ENCODE results near the gene RTP4. TPM values are rescaled to one million over a fixed set of nuclear protein-coding genes. Genes with fewer than 3 reads are reported as not detected.
"Not testable (repeated sequence)": the region's sequence is repeated elsewhere in the genome, so short reads cannot be mapped to it uniquely, and the experiment has no call there.

Gene RTP4
- polyA plus RNA-seq, 10 donors: 0.11 to 0.60 (median 0.27) TPM

DNA sequence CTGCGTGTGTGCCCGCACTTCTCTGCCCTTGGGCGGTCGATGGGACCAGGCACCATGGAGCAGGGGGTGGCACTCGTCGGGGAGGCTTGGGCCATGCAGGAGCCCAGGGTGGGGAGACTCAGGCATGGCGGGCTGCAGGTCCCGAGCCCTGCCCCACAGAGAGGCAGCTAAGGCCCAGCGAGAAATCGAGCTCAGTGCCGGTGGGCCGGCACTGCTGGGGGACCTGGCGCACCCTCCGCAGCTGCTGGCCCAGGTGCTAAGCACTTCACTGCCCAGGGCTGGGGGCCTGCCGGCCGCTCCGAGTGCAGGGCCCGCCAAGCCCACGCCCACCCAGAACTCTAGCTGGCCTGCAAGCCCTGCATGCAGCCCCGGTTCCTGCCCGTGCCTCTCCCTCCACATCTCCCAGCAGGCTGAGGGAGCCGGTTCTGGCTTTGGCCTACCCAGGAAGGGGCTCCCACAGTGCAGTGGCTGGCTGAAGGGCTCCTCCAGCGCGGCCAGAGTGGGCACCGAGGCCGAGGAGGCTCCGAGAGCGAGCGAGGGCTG is 553 bp upstream of the RTP4 start:
- DNase-seq: no peak

DNA sequence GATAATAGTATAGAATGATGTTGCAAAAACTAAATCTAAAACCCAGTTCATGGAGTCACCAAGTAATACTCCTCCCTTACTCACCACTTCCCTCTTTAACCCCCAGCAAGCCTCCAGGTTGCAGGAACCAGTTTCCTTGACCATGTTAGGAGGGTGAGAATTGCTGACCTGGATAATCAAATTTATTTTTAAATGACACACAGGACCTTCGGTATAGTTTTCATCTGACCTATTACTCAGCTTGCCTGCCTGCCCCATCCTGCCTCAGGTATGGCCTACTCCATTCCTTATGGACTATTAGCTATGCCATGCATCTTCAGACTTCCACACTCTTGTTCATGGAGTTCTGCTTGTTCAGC is 883 bp downstream of the RTP4 start:
- DNase-seq: no peak

DNA sequence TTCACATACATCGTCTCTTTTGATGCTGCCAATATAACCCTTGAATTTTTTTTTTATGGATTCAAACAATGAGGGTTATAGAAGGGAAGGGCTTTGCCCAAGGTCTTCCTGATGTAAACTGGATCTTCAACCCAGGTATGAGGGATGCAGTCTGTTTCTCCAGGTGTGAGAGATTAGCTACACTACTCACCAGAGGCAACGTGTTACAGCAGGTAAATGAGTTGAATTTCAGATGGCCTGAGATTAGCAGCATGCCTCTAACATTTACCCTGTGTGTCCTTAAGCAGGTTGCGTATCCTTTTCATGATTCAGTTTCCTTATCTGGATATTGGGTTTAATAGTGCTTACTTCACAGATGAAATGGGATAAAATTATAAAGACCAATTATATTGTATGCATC is 1.9 kb downstream of the RTP4 start:
- no peak for DNase-seq

DNA sequence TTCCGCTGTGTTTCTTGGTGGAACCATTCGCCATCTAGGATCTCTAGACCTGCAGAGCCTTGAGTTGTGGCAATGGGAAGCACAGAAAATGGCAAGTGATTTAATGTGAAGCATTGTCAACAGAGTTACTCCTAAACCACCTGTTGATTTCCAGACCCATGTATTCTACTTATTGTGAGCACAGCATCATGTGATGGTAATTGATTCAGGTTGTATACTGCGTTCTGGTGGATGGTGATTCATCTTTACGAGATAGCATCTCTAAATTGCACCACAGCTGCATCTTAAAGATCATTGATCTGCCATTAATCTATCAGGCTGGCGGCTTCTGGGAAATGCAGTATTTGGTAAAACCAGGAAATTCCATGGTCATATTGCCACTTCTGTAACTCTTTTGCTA is 7.4 kb downstream of the RTP4 start:
- DNase-seq: no peak

DNA sequence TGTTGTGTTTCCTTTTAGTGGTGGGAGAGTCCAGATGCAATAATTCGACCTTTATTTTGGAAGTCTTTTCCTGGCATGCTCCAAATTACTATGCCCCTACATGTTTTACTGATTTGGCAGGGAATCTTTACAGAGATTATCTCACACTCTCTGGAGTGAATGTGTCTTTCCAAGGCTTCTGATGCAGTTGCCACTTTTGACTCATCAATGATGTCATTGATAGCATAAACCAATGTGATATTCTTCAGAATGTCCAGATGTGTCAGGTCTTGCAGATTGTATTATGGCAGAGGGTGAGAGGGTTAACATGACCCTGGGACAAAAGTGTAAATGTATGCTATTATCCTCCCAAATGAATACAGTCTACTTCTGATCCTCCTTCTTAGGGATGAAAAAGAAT is 9.7 kb downstream of the RTP4 start:
- DNase-seq: no peak

DNA sequence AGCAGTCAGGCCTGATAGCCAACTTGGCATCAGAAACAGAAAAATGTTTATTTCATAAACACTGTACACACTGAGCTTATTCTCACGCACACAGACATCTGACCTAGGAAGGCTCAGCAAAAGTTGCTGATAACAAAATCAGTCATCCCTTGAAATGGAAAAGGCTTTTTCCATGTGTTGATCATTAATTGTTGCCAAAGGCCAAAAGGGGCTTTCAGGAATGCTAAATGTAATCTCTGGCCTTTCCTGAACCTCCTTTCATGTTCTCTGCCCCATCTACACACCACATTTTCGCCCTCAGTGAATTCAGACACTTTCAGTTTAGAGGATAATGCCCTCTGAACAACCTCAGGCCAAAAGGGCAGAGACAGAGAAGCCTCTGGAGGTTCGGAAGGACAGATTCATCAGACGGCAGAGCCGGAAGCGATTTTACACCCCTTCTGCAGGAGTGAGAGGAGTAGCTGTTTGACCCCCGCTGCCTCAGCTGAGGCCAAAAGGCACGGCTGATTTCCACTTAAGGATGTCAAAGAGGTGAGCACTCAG is 14.5 kb downstream of the RTP4 start:
- DNase-seq: peak in 1 of 3 donors; percentile 5

DNA sequence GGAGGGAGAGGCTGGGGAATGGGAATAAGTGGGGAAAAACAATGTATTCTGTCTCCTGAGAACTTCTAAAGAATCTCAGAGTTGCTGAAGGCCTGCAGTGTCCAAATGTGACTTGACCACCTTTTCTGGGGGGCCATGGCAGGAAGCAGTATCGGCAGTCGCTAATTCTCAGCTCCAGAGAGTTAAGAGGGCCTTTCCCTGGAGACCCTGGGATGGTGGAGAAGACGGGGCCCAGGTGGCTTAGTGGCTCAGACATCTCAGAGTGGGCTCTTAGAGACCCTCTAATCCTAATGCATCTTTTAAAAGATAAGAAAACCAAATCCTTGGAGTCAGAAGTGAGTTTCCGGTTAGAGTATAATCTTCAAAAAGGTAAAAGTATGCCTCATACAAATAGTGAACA is 15.1 kb downstream of the RTP4 start:
- DNase-seq: no peak

DNA sequence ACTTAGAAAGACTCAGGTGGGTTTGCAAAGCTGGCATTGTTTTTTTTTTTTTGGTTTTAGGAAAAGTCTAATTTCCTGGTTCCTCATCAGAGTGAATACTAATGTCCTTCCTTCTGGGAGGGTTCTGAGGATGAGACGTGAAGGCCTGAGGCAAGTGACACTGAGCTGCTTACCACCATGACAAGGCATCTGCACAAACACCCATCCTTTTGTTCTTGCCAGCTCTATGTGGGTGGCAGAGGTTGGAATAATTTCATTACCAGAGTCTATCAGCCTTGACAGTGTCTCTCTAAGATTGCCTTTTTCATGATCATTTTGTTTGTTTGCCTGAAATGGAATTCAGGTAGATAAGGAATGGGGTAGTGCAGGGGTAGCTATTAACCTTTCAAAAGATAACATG is 17.1 kb downstream of the RTP4 start:
- DNase-seq: no peak

DNA sequence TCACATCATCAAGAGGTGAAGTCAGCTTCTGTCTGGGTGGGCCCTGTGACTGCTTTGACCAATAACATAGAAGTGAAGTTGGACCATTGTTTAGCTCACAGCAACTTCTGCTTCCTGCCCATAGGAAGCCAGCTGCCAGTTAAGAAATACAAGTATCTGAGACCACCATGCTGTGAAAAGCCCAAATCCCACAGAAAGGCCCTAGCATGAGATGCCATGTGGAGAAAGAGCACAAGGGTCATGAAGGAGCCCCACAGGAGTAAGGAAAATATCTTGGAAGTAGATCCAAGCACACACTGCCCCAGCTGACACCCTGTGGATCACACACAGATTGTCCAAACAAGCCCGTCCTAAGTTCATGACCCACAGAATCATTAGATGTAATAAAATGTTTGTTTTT is 28.5 kb downstream of the RTP4 start:
- DNase-seq: no peak

DNA sequence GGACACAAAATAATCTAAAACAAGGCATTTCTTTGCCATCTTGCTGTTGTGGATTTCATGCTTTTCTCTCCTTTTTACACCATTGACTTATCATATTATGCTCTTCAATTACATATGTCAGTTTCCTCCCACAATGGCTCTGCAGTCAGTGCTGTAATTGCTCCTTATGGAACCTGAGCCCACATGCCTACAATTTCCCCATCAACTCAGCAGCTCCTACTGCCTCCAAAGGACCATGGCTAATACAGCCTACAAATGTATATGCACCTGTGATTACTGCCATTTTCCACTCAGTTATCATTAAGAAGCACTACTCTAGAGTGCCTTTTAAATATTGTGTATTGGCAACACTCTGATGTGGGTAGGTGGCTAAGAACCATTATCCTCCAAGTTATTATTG is 30.8 kb downstream of the RTP4 start:
- no peak for DNase-seq

DNA sequence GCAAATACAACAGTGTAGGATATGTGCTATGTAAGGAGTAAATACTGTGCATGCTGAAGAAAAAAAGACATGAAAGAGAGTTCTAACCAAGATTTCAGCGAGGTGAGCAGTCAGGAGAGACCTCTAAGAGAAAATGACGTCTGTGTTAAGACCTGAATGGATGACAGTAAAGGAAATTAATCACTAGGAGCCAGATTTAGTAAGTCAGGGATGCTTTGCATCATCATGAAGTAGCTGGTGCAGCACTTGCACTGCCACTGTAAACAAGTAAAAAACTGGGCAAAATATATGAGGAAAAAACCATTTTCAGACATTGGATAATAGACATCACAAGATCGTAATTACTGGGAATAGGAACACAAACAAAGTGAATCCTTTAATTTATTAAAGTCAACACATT is 32.6 kb downstream of the RTP4 start:
- DNase-seq: no peak

DNA sequence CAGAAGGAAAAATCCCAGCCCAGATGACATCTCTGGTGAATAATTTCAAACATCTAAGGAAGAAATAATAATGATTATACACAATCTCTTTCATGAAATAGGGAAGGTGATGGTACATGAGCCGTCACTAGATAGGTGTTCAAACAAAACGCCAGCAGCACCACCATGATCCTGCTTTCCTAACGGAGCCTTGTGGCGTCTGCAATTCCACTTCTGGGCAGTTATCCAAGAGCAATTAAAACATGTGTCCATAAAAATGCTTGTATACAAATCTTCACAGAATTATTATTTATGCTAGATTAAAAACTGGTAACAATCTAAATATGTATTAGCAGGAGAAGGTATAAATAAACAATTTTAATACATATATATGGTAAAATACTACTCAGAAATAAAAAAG is 33.7 kb downstream of the RTP4 start:
- no peak for DNase-seq

DNA sequence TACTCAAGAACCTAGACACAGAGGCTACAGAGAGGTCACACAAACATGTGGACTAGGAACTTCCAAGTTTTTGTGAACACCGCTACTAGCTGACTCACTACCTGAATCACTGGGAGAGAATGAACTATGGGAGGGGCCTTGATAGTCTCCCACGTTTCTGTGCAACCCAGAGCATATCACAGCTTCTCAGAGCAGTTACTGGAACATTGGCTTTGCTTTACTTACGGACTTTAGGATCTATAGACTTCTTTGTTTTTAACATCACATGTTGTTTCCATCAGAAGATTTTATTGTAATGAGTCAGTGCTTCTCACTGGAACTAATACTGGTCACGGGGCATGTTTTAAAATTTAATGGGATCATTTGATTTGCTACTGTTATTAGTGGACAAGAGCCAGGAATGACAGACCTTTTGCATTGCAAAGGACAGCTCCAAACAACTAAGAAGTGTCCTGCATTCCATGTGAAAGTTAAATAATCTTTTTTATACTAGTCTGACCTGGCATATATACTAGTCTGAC is 35.6 kb downstream of the RTP4 start:
- peak; percentile 19 to 84 (median 22) for DNase-seq

DNA sequence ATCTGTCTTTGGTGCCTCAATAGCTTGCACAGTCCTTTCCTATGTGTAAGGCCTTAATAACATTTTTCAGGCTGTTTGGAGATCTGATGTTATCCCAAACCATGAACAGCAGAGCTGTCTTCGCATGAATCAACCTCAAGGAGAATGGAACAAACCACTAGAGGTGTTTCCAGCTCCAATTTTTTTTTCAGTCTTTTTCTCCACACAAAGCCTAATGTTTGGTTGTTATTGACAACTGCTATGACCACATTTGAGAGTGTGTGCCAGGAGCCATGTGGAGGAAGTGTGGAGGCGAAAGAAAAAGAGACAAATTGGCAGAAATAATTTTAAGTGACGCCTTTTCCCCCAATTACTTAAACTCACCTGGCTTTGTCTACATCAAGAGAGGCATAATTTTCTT is 38.7 kb downstream of the RTP4 start:
- DNase-seq: peak in 2 of 3 donors; percentile 13 to 24

DNA sequence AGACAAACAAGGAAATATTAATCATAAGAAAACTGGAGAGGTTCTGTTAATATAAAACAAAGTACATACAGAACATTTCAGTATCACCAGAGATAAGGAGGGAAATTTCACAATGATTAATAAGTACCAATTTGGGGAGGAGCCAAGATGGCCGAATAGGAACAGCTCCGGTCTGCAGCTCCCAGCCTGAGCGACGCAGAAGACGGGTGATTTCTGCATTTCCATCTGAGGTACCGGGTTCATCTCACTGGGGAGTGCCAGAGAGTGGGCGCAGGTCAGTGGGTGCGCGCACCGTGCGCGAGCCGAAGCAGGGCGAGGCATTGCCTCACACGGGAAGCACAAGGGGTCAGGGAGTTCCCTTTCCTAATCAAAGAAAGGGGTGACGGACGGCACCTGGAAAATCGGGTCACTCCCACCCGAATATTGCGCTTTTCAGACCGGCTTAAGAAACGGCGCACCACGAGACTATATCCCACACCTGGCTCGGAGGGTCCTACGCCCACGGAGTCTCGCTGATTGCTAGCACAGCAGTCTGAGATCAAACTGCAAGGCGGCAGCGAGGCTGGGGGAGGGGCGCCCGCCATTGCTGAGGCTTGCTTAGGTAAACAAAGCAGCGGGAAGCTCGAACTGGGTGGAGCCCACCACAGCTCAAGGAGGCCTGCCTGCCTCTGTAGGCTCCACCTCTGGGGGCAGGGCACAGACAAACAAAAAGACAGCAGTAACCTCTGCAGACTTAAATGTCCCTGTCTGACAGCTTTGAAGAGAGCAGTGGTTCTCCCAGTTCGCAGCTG is 44.0 kb downstream of the RTP4 start:
- DNase-seq: not testable (repeated sequence)

Other genes starting within 250 kb of the RTP4 start
- 10 to 100 TPM in 4 of 10 donors, 1 to 10 TPM in 6; 6.2 to 17.3 (median 9.4) TPM for gene RPL39L, start 228.9 kb upstream of the RTP4 start, polyA plus RNA-seq (ENCODE audit: insufficient read length in 10 of 10)
- gene RTP1, start 170.9 kb upstream of the RTP4 start, polyA plus RNA-seq (ENCODE audit: insufficient read length in 10 of 10): under 1 TPM in 5 of 10 donors, not detected in 5; 0.09 to 0.39 (median 0.13) TPM
- 10 to 100 TPM in 1 of 10 donors, 1 to 10 TPM in 9; 4.2 to 12.9 (median 7.7) TPM for gene MASP1, start 76.6 kb upstream of the RTP4 start, polyA plus RNA-seq (ENCODE audit: insufficient read length in 10 of 10)